ENCODE results near the gene SLX9. TPM values are rescaled to one million over a fixed set of nuclear protein-coding genes. Genes with fewer than 3 reads are reported as not detected.

The SLX9 gene
- polyA plus RNA-seq, 1 experiment, result 12.4 TPM

- POLR2A ChIA-PET, result no interaction called here
- peaks cover 14% of the 10 kb centered on the region for H3K36me3 ChIP-seq (ENCODE audit: control insufficient read depth, insufficient read depth, low read length)
These were observed 27.5 kb downstream of the SLX9 start for GRCh38 chr21:44967082-44968047.

DNA sequence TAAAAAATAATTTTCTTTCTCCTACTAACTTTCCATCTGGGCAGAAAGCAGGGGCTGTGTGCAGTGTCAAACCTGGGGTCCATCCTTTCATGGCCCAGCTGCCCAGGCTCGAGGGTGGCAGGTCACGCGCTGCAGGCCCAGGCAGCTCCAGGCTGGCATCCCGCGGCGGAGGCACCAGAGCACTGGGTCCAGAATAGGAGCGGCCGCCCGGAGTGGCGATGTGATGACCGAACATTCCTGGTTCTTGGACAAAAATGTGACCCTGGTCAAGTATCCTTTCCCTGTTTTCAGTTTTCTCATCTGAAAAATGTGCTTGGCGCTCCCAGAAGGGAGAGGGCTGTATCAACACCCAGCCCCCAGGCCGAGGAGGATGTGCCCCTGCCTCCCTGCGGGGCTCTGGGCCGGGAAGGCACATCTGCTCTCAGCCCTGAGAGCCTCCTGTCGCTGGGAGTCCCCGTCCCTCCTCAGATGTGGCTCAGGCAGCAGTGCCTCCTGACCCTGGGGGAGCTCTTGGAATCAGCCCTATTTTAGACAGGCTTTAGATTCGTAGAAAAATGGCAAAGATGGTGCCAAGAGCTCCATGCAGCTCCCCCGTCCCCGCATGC lies 29.3 kb downstream of the SLX9 start:
- H3K36me3 ChIP-seq (ENCODE audit: control insufficient read depth, insufficient read depth, low read length), result peaks cover 17% of the 10 kb centered on the region
- no peak for DNase-seq (ENCODE audit: low read depth)
- TF ChIP-seq, protein P1, sequence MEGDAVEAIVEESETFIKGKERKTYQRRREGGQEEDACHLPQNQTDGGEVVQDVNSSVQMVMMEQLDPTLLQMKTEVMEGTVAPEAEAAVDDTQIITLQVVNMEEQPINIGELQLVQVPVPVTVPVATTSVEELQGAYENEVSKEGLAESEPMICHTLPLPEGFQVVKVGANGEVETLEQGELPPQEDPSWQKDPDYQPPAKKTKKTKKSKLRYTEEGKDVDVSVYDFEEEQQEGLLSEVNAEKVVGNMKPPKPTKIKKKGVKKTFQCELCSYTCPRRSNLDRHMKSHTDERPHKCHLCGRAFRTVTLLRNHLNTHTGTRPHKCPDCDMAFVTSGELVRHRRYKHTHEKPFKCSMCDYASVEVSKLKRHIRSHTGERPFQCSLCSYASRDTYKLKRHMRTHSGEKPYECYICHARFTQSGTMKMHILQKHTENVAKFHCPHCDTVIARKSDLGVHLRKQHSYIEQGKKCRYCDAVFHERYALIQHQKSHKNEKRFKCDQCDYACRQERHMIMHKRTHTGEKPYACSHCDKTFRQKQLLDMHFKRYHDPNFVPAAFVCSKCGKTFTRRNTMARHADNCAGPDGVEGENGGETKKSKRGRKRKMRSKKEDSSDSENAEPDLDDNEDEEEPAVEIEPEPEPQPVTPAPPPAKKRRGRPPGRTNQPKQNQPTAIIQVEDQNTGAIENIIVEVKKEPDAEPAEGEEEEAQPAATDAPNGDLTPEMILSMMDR (IDR thresholded peaks at IDR 0.05; ENCODE audit: insufficient read depth, low read depth, low read length), result no peak
- ChIA-PET CTCF (no interaction called here), POLR2A (no interaction called here)
- no peak overlapping the region for H3K4me3 ChIP-seq (ENCODE audit: low read depth, low read length)
- H3K27me3 ChIP-seq (ENCODE audit: control insufficient read depth, insufficient read depth, low read length), result no peaks in the 10 kb centered on the region

More at GRCh38 chr21:44967082-44968047, 27.5 kb downstream of the SLX9 start:
- no peak overlapping the region for H3K4me3 ChIP-seq (ENCODE audit: low read depth, low read length)
- no peak for DNase-seq (ENCODE audit: low read depth)
- CTCF ChIA-PET, result interaction anchor here (1.7 to 2.0 kb wide), 2 partner anchors 18 to 170 kb away, joined by 8 to 10 read pairs; no protein-coding TSS in a partner anchor
- no peaks in the 10 kb centered on the region for H3K27me3 ChIP-seq (ENCODE audit: control insufficient read depth, insufficient read depth, low read length)
- TF ChIP-seq, protein P1 (IDR thresholded peaks at IDR 0.05; ENCODE audit: insufficient read depth, low read depth, low read length), result no peak

- DNase-seq (ENCODE audit: low read depth), result no peak
- TF ChIP-seq, protein P1 (IDR thresholded peaks at IDR 0.05; ENCODE audit: insufficient read depth, low read depth, low read length), result no peak
- H3K27me3 ChIP-seq (ENCODE audit: control insufficient read depth, insufficient read depth, low read length), result no peaks in the 10 kb centered on the region
- CTCF ChIA-PET, result interaction anchor here (0.8 kb wide), 1 partner anchor 132 kb away, joined by 3 read pairs; no protein-coding TSS in a partner anchor
- POLR2A ChIA-PET, result no interaction called here
- H3K4me3 ChIP-seq (ENCODE audit: low read depth, low read length), result no peak overlapping the region
- peaks cover 17% of the 10 kb centered on the region for H3K36me3 ChIP-seq (ENCODE audit: control insufficient read depth, insufficient read depth, low read length)
These were observed 30.3 kb downstream of the SLX9 start for GRCh38 chr21:44969931-44970755.

DNA sequence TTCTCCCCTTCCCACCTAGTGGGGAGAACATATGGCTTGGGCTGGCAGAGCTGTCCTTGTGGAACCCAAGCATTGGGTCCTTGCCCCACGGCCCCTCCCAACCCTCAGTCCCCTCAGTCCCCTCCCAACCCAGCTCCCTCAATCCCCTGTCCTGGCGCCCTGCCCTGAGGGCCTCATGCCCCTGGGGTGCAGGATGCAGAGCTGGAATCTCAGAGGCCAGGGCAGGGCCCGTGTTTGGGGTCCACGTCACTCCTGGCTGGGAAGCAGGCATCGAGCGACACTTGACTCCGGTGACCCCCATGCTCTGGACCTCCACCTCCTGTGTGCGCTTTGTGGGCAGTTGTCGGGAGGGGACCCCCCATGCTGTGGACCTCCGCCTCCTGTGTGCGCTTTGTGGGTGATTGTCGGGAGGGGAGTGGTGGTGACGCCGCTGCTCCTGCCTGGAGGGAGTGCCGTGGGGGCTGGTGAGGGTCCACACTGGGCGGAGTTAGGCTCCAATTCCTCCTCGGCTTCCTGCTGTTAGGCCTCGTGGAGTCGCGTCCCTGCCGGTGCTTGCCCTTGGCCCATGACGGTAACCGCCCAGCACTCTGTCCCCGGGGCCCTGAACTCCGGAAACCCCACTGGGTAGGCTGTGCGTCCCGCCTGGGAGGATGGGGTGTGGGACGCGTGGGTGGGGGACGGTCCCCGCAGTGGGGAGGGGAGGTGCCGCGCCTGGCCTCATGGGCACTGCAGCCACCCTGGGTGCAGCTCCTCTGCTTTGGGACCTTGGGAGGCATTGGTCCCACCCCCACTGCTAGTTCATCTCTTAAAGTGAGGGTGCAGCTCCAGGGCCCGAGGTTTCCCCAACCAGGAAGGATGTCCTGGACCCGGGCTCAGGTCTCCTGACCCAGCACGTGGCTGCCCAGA lies 31.2 kb downstream of the SLX9 start:
- Histone ChIP-seq H3K4me3 (ENCODE audit: low read depth, low read length) (no peak overlapping the region), H3K27me3 (ENCODE audit: control insufficient read depth, insufficient read depth, low read length) (no peaks in the 10 kb centered on the region), H3K36me3 (ENCODE audit: control insufficient read depth, insufficient read depth, low read length) (peaks cover 16% of the 10 kb centered on the region)
- TF ChIP-seq, protein P1 (IDR thresholded peaks at IDR 0.05; ENCODE audit: insufficient read depth, low read depth, low read length), result no peak
- ChIA-PET CTCF (interaction anchor here (0.8 to 2.1 kb wide), 2 partner anchors 22 to 131 kb away, joined by 3 to 7 read pairs; no protein-coding TSS in a partner anchor), POLR2A (no interaction called here)
- DNase-seq (ENCODE audit: low read depth), result no peak
